Endothelial cell (in vitro differentiated cells): ENCODE measurements around the gene ZFYVE9. TPM values are rescaled to one million over a fixed set of nuclear protein-coding genes. Genes with fewer than 3 reads are reported as not detected.

Experiments used
- DNase-seq: peaks from one replicate; pipeline ENCODE4 v3.0.0; 2021; ENCODE audit warnings: low spot score
- H3K27ac Mint-ChIP-seq: one replicate; pipeline ENCODE4 v1.8.0; 2021; ENCODE audit warnings: mixed read lengths, inconsistent platforms; ENCODE audit not compliant: unreplicated experiment
- H3K27me3 Mint-ChIP-seq: one replicate; pipeline ENCODE4 v1.8.0; 2021; ENCODE audit warnings: mild to moderate bottlenecking, moderate library complexity, mixed read lengths, inconsistent platforms; ENCODE audit not compliant: unreplicated experiment
- H3K36me3 Mint-ChIP-seq: one replicate; pipeline ENCODE4 v1.8.0; 2021; ENCODE audit warnings: mild to moderate bottlenecking, low read depth, mixed read lengths, inconsistent platforms; ENCODE audit not compliant: unreplicated experiment
- H3K4me1 Mint-ChIP-seq: one replicate; pipeline ENCODE4 v1.8.0; 2021; ENCODE audit warnings: mild to moderate bottlenecking, mixed read lengths, inconsistent platforms; ENCODE audit not compliant: unreplicated experiment
- H3K4me3 Mint-ChIP-seq: one replicate; pipeline ENCODE4 v1.8.0; 2021; ENCODE audit warnings: mild to moderate bottlenecking, mixed read lengths, inconsistent platforms; ENCODE audit not compliant: unreplicated experiment
- H3K9me3 Mint-ChIP-seq: one replicate; pipeline ENCODE4 v1.8.0; 2021; ENCODE audit warnings: mixed read lengths, inconsistent platforms; ENCODE audit not compliant: unreplicated experiment
- total RNA-seq: library from RNA; stranded (reverse); fragmentation: NEBNext Ultra II Directional; extraction: Animal tissue kit (Norgen Biotek cat#: 25700); gene quantifications from one replicate; pipeline ENCODE4 v1.2.1, GENCODE V29; 2021; ENCODE audit not compliant: unreplicated experiment
- TF ChIP-seq, protein P1 (sequence below): fragments of 200-600 bp; sonication (generic); IDR thresholded peaks from one replicate; pipeline ENCODE4 v1.5.0; 2021; ENCODE audit warnings: antibody characterized with exemption; ENCODE audit not compliant: unreplicated experiment

The ZFYVE9 gene
- total RNA-seq, 1 donor from 2014 or later = 19.5 TPM

DNA sequence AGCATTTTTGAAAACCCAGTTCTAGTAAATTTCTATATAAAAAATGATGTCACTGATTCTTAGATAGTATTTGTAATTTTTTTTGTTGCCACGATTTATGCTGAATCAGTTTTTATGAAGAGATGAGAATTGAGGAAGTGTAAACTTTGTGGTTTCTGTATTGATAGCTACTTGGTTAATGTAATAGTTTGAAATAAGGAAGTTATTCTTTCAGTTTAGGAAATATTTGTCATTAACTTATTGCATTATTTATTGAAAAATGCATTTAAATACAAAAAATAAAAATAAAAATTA is 97.8 kb downstream of the ZFYVE9 start:
- Mint-ChIP-seq H3K27ac (no peak overlapping the region), H3K4me3 (no peak overlapping the region), H3K4me1 (peaks cover 6% of the 10 kb centered on the region), H3K9me3 (no peaks in the 10 kb centered on the region), H3K36me3 (no peaks in the 10 kb centered on the region), H3K27me3 (no peaks in the 10 kb centered on the region)
- DNase-seq = no peak
- TF ChIP-seq, protein P1, sequence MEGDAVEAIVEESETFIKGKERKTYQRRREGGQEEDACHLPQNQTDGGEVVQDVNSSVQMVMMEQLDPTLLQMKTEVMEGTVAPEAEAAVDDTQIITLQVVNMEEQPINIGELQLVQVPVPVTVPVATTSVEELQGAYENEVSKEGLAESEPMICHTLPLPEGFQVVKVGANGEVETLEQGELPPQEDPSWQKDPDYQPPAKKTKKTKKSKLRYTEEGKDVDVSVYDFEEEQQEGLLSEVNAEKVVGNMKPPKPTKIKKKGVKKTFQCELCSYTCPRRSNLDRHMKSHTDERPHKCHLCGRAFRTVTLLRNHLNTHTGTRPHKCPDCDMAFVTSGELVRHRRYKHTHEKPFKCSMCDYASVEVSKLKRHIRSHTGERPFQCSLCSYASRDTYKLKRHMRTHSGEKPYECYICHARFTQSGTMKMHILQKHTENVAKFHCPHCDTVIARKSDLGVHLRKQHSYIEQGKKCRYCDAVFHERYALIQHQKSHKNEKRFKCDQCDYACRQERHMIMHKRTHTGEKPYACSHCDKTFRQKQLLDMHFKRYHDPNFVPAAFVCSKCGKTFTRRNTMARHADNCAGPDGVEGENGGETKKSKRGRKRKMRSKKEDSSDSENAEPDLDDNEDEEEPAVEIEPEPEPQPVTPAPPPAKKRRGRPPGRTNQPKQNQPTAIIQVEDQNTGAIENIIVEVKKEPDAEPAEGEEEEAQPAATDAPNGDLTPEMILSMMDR = no peak

- Mint-ChIP-seq H3K4me3 (no peak overlapping the region), H3K36me3 (no peaks in the 10 kb centered on the region), H3K27me3 (no peaks in the 10 kb centered on the region), H3K27ac (no peak overlapping the region), H3K4me1 (peaks cover 6% of the 10 kb centered on the region), H3K9me3 (no peaks in the 10 kb centered on the region)
- TF ChIP-seq, protein P1 = no peak
- DNase-seq = no peak
These were observed 98.8 kb downstream of the ZFYVE9 start for GRCh38 chr1:52240592-52241210.

DNA sequence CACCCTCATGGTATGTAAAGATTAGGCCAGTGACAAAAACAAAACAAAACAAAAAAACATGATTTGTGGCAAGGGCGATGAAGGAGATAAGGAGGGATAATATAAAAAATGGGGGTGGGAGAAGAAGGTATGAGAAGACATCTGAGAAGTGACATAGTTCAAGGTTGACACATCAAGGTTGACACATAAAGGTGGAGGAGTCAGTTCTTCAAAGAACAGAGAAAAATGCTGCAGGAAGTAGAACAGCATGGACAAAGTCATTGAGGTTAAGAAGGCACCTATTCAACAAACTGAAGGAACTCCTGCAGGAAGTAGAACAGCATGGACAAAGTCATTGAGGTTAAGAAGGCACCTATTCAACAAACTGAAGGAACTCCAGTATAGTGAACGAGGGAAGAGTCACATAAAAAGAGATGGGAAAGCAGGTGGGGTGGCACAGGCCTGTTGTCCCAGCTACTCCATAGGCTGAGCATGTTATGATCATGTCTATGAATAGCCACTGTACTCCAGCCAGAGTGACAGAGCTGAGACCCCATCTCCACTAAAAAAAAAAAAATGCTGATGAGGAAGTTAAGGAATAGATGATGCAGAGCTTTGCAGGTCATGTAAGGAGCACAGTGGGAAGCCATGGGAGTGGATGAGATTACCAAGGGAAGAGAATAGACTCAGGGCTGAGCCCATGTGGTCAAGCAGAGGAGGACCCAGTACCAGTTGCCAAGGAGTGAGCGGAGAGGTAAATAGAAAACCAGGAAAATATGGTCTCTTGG is 101.5 kb downstream of the ZFYVE9 start:
- Mint-ChIP-seq H3K27ac (no peak overlapping the region), H3K4me3 (no peak overlapping the region), H3K4me1 (peaks cover 6% of the 10 kb centered on the region), H3K36me3 (no peaks in the 10 kb centered on the region), H3K9me3 (no peaks in the 10 kb centered on the region), H3K27me3 (no peaks in the 10 kb centered on the region)
- TF ChIP-seq, protein P1 = no peak
- DNase-seq = no peak

DNA sequence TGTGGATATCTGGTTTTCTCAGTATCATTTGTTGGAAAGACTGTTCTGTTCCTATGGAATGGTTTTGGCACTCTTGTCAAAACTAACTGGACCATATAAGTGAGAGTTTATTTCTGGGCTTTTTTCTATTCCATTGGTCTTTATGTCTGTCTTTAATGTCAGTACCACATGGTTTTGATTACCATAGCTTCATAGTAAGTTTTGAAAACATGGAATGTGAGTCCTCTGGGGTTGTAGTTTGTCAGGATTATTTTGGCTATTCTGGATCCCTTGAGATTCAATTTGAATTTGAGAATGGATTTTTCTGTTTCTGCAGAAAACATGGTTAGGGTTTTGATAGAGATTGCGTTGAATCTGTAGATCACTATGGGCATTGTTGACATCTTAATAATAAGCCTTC is 107.9 kb downstream of the ZFYVE9 start:
- Mint-ChIP-seq H3K27ac (no peak overlapping the region), H3K9me3 (no peaks in the 10 kb centered on the region), H3K27me3 (no peaks in the 10 kb centered on the region), H3K4me3 (no peak overlapping the region), H3K4me1 (peaks cover 3% of the 10 kb centered on the region), H3K36me3 (no peaks in the 10 kb centered on the region)
- DNase-seq = no peak
- TF ChIP-seq, protein P1 = no peak

DNA sequence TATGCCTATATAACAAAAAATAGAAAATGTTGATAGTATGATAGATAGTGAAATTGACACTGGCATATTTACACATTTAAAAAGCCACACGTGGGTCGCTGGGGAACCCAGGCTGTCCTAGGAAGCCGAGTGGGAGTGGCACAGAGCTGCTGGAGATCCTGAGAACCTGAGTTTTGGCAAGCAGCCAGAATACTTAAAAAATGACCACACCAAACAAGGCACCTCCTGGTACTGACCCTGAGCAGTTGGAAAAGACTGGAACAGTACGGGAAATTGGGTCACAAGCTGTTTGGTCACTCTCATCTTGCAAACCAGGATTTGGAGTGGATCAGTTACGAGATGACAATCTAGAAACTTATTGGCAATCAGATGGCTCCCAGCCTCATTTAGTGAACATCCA is 111.5 kb downstream of the ZFYVE9 start:
- TF ChIP-seq, protein P1 = no peak
- no peak overlapping the region for H3K27ac Mint-ChIP-seq
- DNase-seq = no peak
- no peaks in the 10 kb centered on the region for H3K27me3 Mint-ChIP-seq
- no peaks in the 10 kb centered on the region for H3K36me3 Mint-ChIP-seq
- H3K4me3 Mint-ChIP-seq = no peak overlapping the region
- peaks cover 3% of the 10 kb centered on the region for H3K4me1 Mint-ChIP-seq
- no peaks in the 10 kb centered on the region for H3K9me3 Mint-ChIP-seq
